Measurements from ENCODE around the gene WNT7A.

Gene WNT7A

GRCh38 chr3:13882876-13883275 is 3.0 kb upstream of the WNT7A start:
- peaks cover 7% of the 10 kb centered on the region for H3K27me3 ChIP-seq (replicated peaks; ENCODE audit: control insufficient read depth, insufficient read depth, low read length)
- no peak for TF ChIP-seq CTCF (IDR thresholded peaks at IDR 0.05; ENCODE audit: insufficient read depth, low read length, poor library complexity, severe bottlenecking)
- H3K4me3 ChIP-seq (replicated peaks; ENCODE audit: low read depth, low read length), result no peak overlapping the region
- DNase-seq (ENCODE audit: extremely low read depth, insufficient read length), result no peak
- H3K36me3 ChIP-seq (ENCODE audit: control insufficient read depth, insufficient read depth, low read length), result no peaks in the 10 kb centered on the region

DNA sequence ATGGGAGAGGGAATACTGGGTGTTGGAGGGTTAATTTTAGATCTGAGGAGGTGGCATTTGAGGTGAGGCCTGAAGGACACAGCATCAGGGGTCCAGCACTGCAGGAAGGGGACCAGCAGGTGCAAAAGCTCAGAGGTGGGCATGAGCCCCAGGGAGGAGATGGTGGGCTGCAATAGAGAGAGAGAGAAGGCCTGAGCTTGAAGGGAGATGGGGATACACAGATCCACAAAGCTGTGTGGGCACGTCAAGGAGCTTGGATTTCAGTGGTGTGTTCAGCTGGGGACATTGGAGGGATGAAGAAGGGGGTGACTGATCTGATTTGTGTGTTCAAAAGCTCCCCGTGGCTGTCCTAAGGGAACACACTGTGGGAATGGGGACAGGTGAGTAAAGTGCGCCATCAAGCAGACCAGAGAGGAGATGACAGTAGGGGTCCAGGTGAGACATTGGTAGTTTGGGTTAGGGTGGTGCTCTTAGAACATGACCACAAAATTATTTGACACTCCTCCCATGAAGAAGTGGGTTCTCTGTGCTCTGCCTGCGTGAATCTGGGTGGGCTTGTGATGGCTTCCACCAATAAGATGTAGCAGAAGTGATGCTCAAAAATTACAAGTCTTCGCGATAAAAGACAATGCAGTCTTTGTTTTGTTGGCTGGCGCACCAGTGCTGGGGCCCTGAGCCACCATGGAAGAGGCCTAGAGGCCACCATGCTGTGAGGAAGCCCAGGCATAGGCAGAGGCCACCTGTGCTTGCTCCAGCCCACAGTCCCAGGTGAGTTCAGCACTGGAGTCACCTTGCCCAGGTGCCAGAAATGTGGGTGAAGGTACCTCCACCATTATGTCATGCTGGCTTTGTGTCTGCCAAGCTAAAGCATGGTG is 1.9 kb upstream of the WNT7A start:
- Histone ChIP-seq H3K27me3 (replicated peaks; ENCODE audit: control insufficient read depth, insufficient read depth, low read length) (peaks cover 7% of the 10 kb centered on the region), H3K4me3 (replicated peaks; ENCODE audit: low read depth, low read length) (no peak overlapping the region)
- no peak for DNase-seq (ENCODE audit: extremely low read depth, insufficient read length)

GRCh38 chr3:13880811-13881156 is 913 bp upstream of the WNT7A start:
- Histone ChIP-seq H3K27me3 (replicated peaks; ENCODE audit: control insufficient read depth, insufficient read depth, low read length) (peaks cover 7% of the 10 kb centered on the region), H3K36me3 (ENCODE audit: control insufficient read depth, insufficient read depth, low read length) (no peaks in the 10 kb centered on the region), H3K4me3 (replicated peaks; ENCODE audit: low read depth, low read length) (no peak overlapping the region)
- TF ChIP-seq CTCF (IDR thresholded peaks at IDR 0.05; ENCODE audit: insufficient read depth, low read length, poor library complexity, severe bottlenecking), result no peak
- DNase-seq (ENCODE audit: extremely low read depth, insufficient read length), result no peak

More for the DNA sequence above, 1.9 kb upstream of the WNT7A start:
- TF ChIP-seq CTCF (IDR thresholded peaks at IDR 0.05; ENCODE audit: insufficient read depth, low read length, poor library complexity, severe bottlenecking), result no peak
- no peaks in the 10 kb centered on the region for H3K36me3 ChIP-seq (ENCODE audit: control insufficient read depth, insufficient read depth, low read length)

- H3K36me3 ChIP-seq (ENCODE audit: control insufficient read depth, insufficient read depth, low read length), result no peaks in the 10 kb centered on the region
- DNase-seq (ENCODE audit: extremely low read depth, insufficient read length), result no peak
- H3K4me3 ChIP-seq (replicated peaks; ENCODE audit: low read depth, low read length), result no peak overlapping the region
- TF ChIP-seq CTCF (IDR thresholded peaks at IDR 0.05; ENCODE audit: insufficient read depth, low read length, poor library complexity, severe bottlenecking), result no peak
- peaks cover 7% of the 10 kb centered on the region for H3K27me3 ChIP-seq (replicated peaks; ENCODE audit: control insufficient read depth, insufficient read depth, low read length)
Measured at GRCh38 chr3:13879102-13879945, 547 bp downstream of the WNT7A start.

DNA sequence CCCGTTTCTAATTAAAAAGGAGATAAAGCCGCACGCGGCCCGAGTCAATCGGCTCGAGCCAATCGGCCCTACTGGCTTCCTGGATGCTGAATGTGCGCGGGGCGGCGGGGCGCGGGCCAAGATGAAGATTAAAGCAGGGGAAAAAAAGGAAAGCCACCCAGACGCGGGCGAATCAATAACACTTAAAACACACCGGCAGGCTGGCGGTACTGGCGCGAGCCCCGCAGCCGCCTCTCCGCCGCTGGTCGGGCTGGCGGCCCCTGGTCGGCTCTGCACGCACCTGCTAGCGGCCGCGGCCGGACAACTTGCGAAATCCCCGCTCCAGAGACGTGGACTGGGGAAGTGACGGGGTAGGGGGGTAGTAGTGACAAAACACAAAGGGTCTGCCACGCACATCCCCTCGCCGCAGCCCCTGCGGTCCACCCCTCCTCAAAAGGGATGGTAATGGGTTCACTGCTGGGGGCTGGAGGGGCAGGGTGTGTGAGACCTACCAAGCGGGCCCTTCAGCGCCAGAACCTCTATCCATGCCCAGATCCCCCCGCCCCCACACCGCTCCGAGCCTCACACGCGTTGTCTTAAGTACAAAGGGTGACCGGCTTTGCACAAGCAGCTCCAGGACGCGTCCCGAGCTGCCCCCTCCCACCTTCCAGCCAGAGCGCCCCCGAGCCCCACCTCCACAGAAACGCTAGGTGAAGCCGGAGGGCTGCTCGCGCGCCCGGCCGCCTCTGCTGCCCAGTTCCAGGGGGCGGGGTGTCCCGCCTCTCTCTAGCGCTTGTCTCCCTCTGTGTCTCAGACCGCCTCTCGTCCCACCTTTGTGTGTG is 1.4 kb downstream of the WNT7A start:
- no peaks in the 10 kb centered on the region for H3K36me3 ChIP-seq (ENCODE audit: control insufficient read depth, insufficient read depth, low read length)
- H3K4me3 ChIP-seq (replicated peaks; ENCODE audit: low read depth, low read length), result no peak overlapping the region
- peaks cover 7% of the 10 kb centered on the region for H3K27me3 ChIP-seq (replicated peaks; ENCODE audit: control insufficient read depth, insufficient read depth, low read length)
- DNase-seq (ENCODE audit: extremely low read depth, insufficient read length), result no peak
- no peak for TF ChIP-seq CTCF (IDR thresholded peaks at IDR 0.05; ENCODE audit: insufficient read depth, low read length, poor library complexity, severe bottlenecking)

Measured in GM06990 (cell line).